C4-2B (cell line): ENCODE results near the gene EPHA4.
A peak's percentile ranks its signal among the peaks of the same experiment; 100 is the strongest.

ENCODE experiments used
- H3K27ac ChIP-seq: fragments of 450-650 bp; 2 replicates; pipeline ENCODE4 v1.5.1; 2017
- CTCF ChIP-seq: fragments of 450-650 bp; conservative IDR thresholded peaks from 2 replicates; pipeline ENCODE4 v1.5.1; 2017; ENCODE audit warnings: mild to moderate bottlenecking
- ZFX ChIP-seq: fragments of 450-650 bp; IDR thresholded peaks from 2 replicates; pipeline ENCODE4 v1.6.1; 2017

Gene EPHA4

GRCh38 chr2:221590861-221591365, 18.8 kb upstream of the EPHA4 start:
- TF ChIP-seq CTCF (no peak), ZFX (no peak)
- H3K27ac ChIP-seq = no peak overlapping the region

GRCh38 chr2:221589696-221590095, 17.6 kb upstream of the EPHA4 start:
- TF ChIP-seq CTCF (no peak), ZFX (no peak)
- no peak overlapping the region for H3K27ac ChIP-seq

- no peak for TF ChIP-seq ZFX
- no peak for TF ChIP-seq CTCF
- no peak overlapping the region for H3K27ac ChIP-seq
These were observed 16.3 kb upstream of the EPHA4 start for GRCh38 chr2:221588306-221588985.

GRCh38 chr2:221581986-221582385, 9.9 kb upstream of the EPHA4 start:
- no peak overlapping the region for H3K27ac ChIP-seq
- TF ChIP-seq CTCF (no peak), ZFX (no peak)

GRCh38 chr2:221574231-221574570, 2.1 kb upstream of the EPHA4 start:
- H3K27ac ChIP-seq = no peak overlapping the region
- TF ChIP-seq CTCF (no peak), ZFX (no peak)

- TF ChIP-seq CTCF (peak; percentile 90), ZFX (no peak)
- no peak overlapping the region for H3K27ac ChIP-seq
These were observed 1.5 kb upstream of the EPHA4 start for GRCh38 chr2:221573430-221574230.

GRCh38 chr2:221572821-221573429, 821 bp upstream of the EPHA4 start:
- TF ChIP-seq CTCF (no peak), ZFX (no peak)
- H3K27ac ChIP-seq = no peak overlapping the region
